ENCODE results near the gene HUWE1. TPM values are rescaled to one million over a fixed set of nuclear protein-coding genes. Genes with fewer than 3 reads are reported as not detected.
A peak's percentile ranks its signal among the peaks of the same experiment; 100 is the strongest.

HUWE1 gene
- total RNA-seq, 8 experiments from 2014 or later, result 68.7 to 181 (median 100) TPM

GRCh38 chrX:53683556-53684414 is 2.7 kb downstream of the HUWE1 start:
- WGBS, 10 experiments, result 0 to 60% (median 37%) methylated on average over 3 to 15 of the region's 80 CpGs; no CpG with 5 or more reads in 7 of the 10 experiments
- in situ Hi-C loops (cut with MboI; ENCODE audit: low pct_unique_long_range_greater_than_20kb in 2 of 9, low sequenced_read_pairs in 9 of 9, unreplicated experiment in 9 of 9), result no loop called here
- Histone ChIP-seq H3K4me3 (peak overlapping the region; percentile 62 to 91 (median 64)), H3K4me1 (replicated peaks in 1 of 2) (no peaks in the 10 kb centered on the region), H3K27ac (peak overlapping the region; percentile 95 to 99)
- peak; percentile 65 to 81 (median 74) for ATAC-seq (replicated peaks in 6 of 8)

- WGBS, 10 experiments, result 0 to 50% (median 3%) methylated on average over 2 to 6 of the region's 24 CpGs; no CpG with 5 or more reads in 7 of the 10 experiments
- peak in 4 of 8 experiments; percentile 0 to 4 (median 4) for ATAC-seq (replicated peaks in 6 of 8)
- in situ Hi-C loops (cut with MboI; ENCODE audit: low pct_unique_long_range_greater_than_20kb in 2 of 9, low sequenced_read_pairs in 9 of 9, unreplicated experiment in 9 of 9), result no loop called here
- H3K4me1 ChIP-seq (replicated peaks in 1 of 2), result no peaks in the 10 kb centered on the region
- peak overlapping the region; percentile 62 to 91 (median 64) for H3K4me3 ChIP-seq
- H3K27ac ChIP-seq, result peak overlapping the region; percentile 95 to 99
Measured at GRCh38 chrX:53682885-53683555, 3.5 kb downstream of the HUWE1 start.

- ATAC-seq (replicated peaks in 6 of 8), result no peak
- in situ Hi-C loops (cut with MboI; ENCODE audit: low pct_unique_long_range_greater_than_20kb in 2 of 9, low sequenced_read_pairs in 9 of 9, unreplicated experiment in 9 of 9), result no loop called here
- Histone ChIP-seq H3K4me3 (no peak overlapping the region), H3K4me1 (replicated peaks in 1 of 2) (no peaks in the 10 kb centered on the region), H3K27ac (no peak overlapping the region)
- 8 to 80% (median 71%) methylated on average over 2 of the region's 3 CpGs; no CpG with 5 or more reads in 7 of the 10 experiments for WGBS, 10 experiments
Measured at GRCh38 chrX:53681661-53682060, 4.9 kb downstream of the HUWE1 start.

- H3K4me3 ChIP-seq, result no peak overlapping the region
- H3K4me1 ChIP-seq (replicated peaks in 1 of 2), result no peaks in the 10 kb centered on the region
- no peak for ATAC-seq (replicated peaks in 6 of 8)
- no peak overlapping the region for H3K27ac ChIP-seq
- in situ Hi-C loops (cut with MboI; ENCODE audit: low pct_unique_long_range_greater_than_20kb in 2 of 9, low sequenced_read_pairs in 9 of 9, unreplicated experiment in 9 of 9), result no loop called here
Measured at GRCh38 chrX:53678667-53679066, 7.9 kb downstream of the HUWE1 start.

- ATAC-seq (replicated peaks in 6 of 8), result no peak
- in situ Hi-C loops (cut with MboI; ENCODE audit: low pct_unique_long_range_greater_than_20kb in 2 of 9, low sequenced_read_pairs in 9 of 9, unreplicated experiment in 9 of 9), result no loop called here
- no peaks in the 10 kb centered on the region for H3K4me1 ChIP-seq (replicated peaks in 1 of 2)
- H3K4me3 ChIP-seq, result no peak overlapping the region
- H3K27ac ChIP-seq, result no peak overlapping the region
- WGBS, 10 experiments, result 49 to 100% (median 87%) methylated on average over 1 to 3 of the region's 3 CpGs; no CpG with 5 or more reads in 2 of the 10 experiments
Measured at GRCh38 chrX:53677286-53677685, 9.2 kb downstream of the HUWE1 start.

GRCh38 chrX:53674581-53674980 is 11.9 kb downstream of the HUWE1 start:
- in situ Hi-C loops (cut with MboI; ENCODE audit: low pct_unique_long_range_greater_than_20kb in 2 of 9, low sequenced_read_pairs in 9 of 9, unreplicated experiment in 9 of 9), result no loop called here
- WGBS, 10 experiments, result 13 to 100% (median 73%) methylated on average over 1 to 2 of the region's 2 CpGs; no CpG with 5 or more reads in 4 of the 10 experiments
- no peak for ATAC-seq (replicated peaks in 6 of 8)
- no peak overlapping the region for H3K4me3 ChIP-seq
- no peak overlapping the region for H3K27ac ChIP-seq
- no peaks in the 10 kb centered on the region for H3K4me1 ChIP-seq (replicated peaks in 1 of 2)

- no peak for ATAC-seq (replicated peaks in 6 of 8)
- H3K4me1 ChIP-seq (replicated peaks in 1 of 2), result no peaks in the 10 kb centered on the region
- in situ Hi-C loops (cut with MboI; ENCODE audit: low pct_unique_long_range_greater_than_20kb in 2 of 9, low sequenced_read_pairs in 9 of 9, unreplicated experiment in 9 of 9), result no loop called here
- H3K4me3 ChIP-seq, result no peak overlapping the region
- no peak overlapping the region for H3K27ac ChIP-seq
Measured at GRCh38 chrX:53669258-53669657, 17.3 kb downstream of the HUWE1 start.

GRCh38 chrX:53666171-53666570 is 20.3 kb downstream of the HUWE1 start:
- H3K4me3 ChIP-seq, result no peak overlapping the region
- ATAC-seq (replicated peaks in 6 of 8), result no peak
- H3K27ac ChIP-seq, result no peak overlapping the region
- WGBS, 10 experiments, result 25 to 100% (median 58%) methylated on average over 1 of the region's 1 CpG; no CpG with 5 or more reads in 6 of the 10 experiments
- H3K4me1 ChIP-seq (replicated peaks in 1 of 2), result no peaks in the 10 kb centered on the region
- in situ Hi-C loops (cut with MboI; ENCODE audit: low pct_unique_long_range_greater_than_20kb in 2 of 9, low sequenced_read_pairs in 9 of 9, unreplicated experiment in 9 of 9), result no loop called here

- in situ Hi-C loops (cut with MboI; ENCODE audit: low pct_unique_long_range_greater_than_20kb in 2 of 9, low sequenced_read_pairs in 9 of 9, unreplicated experiment in 9 of 9), result no loop called here
- Histone ChIP-seq H3K27ac (no peak overlapping the region), H3K4me3 (no peak overlapping the region), H3K4me1 (replicated peaks in 1 of 2) (no peaks in the 10 kb centered on the region)
- WGBS, 10 experiments, result 0 to 83% (median 58%) methylated on average over 1 to 2 of the region's 3 CpGs; no CpG with 5 or more reads in 6 of the 10 experiments
- no peak for ATAC-seq (replicated peaks in 6 of 8)
Measured at GRCh38 chrX:53660004-53660403, 26.5 kb downstream of the HUWE1 start.

- H3K4me1 ChIP-seq (replicated peaks in 1 of 2), result no peaks in the 10 kb centered on the region
- in situ Hi-C loops (cut with MboI; ENCODE audit: low pct_unique_long_range_greater_than_20kb in 2 of 9, low sequenced_read_pairs in 9 of 9, unreplicated experiment in 9 of 9), result no loop called here
- no peak overlapping the region for H3K4me3 ChIP-seq
- H3K27ac ChIP-seq, result no peak overlapping the region
- 57 to 100% (median 80%) methylated on average over 1 of the region's 1 CpG; no CpG with 5 or more reads in 7 of the 10 experiments for WGBS, 10 experiments
- no peak for ATAC-seq (replicated peaks in 6 of 8)
Measured at GRCh38 chrX:53659039-53659438, 27.5 kb downstream of the HUWE1 start.

- no peak overlapping the region for H3K4me3 ChIP-seq
- H3K4me1 ChIP-seq (replicated peaks in 1 of 2), result no peaks in the 10 kb centered on the region
- no peak overlapping the region for H3K27ac ChIP-seq
- 67 to 100% (median 100%) methylated on average over 1 of the region's 1 CpG; no CpG with 5 or more reads in 3 of the 10 experiments for WGBS, 10 experiments
- in situ Hi-C loops (cut with MboI; ENCODE audit: low pct_unique_long_range_greater_than_20kb in 2 of 9, low sequenced_read_pairs in 9 of 9, unreplicated experiment in 9 of 9), result no loop called here
- no peak for ATAC-seq (replicated peaks in 6 of 8)
Measured at GRCh38 chrX:53656845-53657244, 29.7 kb downstream of the HUWE1 start.

- in situ Hi-C loops (cut with MboI; ENCODE audit: low pct_unique_long_range_greater_than_20kb in 2 of 9, low sequenced_read_pairs in 9 of 9, unreplicated experiment in 9 of 9), result no loop called here
- 18 to 100% (median 100%) methylated on average over 1 to 3 of the region's 3 CpGs; no CpG with 5 or more reads in 4 of the 10 experiments for WGBS, 10 experiments
- no peak for ATAC-seq (replicated peaks in 6 of 8)
- Histone ChIP-seq H3K27ac (no peak overlapping the region), H3K4me1 (replicated peaks in 1 of 2) (no peaks in the 10 kb centered on the region), H3K4me3 (no peak overlapping the region)
Measured at GRCh38 chrX:53654376-53654775, 32.1 kb downstream of the HUWE1 start.

- no peak overlapping the region for H3K27ac ChIP-seq
- in situ Hi-C loops (cut with MboI; ENCODE audit: low pct_unique_long_range_greater_than_20kb in 2 of 9, low sequenced_read_pairs in 9 of 9, unreplicated experiment in 9 of 9), result no loop called here
- H3K4me1 ChIP-seq (replicated peaks in 1 of 2), result no peaks in the 10 kb centered on the region
- no peak for ATAC-seq (replicated peaks in 6 of 8)
- no peak overlapping the region for H3K4me3 ChIP-seq
- 55 to 100% methylated on average over 1 to 2 of the region's 3 CpGs; no CpG with 5 or more reads in 8 of the 10 experiments for WGBS, 10 experiments
Measured at GRCh38 chrX:53644751-53645150, 41.8 kb downstream of the HUWE1 start.
